K562 (cell line): ENCODE measurements around the gene SSH3. TPM values are rescaled to one million over a fixed set of nuclear protein-coding genes. Genes with fewer than 3 reads are reported as not detected.

ENCODE experiments used
- CC2D1A ChIP-seq: fragments of 450-650 bp; IDR thresholded peaks from 2 replicates; pipeline ENCODE4 v1.6.1; 2017; ENCODE audit warnings: mild to moderate bottlenecking
- CCNT2 ChIP-seq: IDR thresholded peaks from 2 replicates; pipeline ENCODE4 v1.6.1; 2011; ENCODE audit warnings: borderline replicate concordance, low read depth, mild to moderate bottlenecking, moderate library complexity, mixed read lengths, low read length; ENCODE audit not compliant: insufficient read length; ENCODE audit errors: extremely low read depth
- FOXP1 ChIP-seq: sonication (generic); formaldehyde crosslinking; IDR thresholded peaks from 2 replicates; pipeline ENCODE4 v1.8.0; 2022; ENCODE audit warnings: mild to moderate bottlenecking, missing genetic modification reagents
- NFE2L1 ChIP-seq: fragments of 450-650 bp; IDR thresholded peaks from 2 replicates; pipeline ENCODE4 v1.6.1; 2016; ENCODE audit warnings: missing genetic modification characterization, low read depth, mild to moderate bottlenecking, missing compliant biosample characterization, moderate library complexity, borderline replicate concordance
- NRF1 ChIP-seq, 2 experiments: fragments of 450-650 bp; IDR thresholded peaks in 1 of 2; conservative IDR thresholded peaks in 1 of 2; 2 replicates each; pipeline ENCODE4 v1.6.1; 2014; ENCODE audit warnings: mild to moderate bottlenecking in 2 of 2
- TBP ChIP-seq: optimal IDR thresholded peaks from 2 replicates; pipeline ENCODE3; 2011; ENCODE audit warnings: low read depth, low read length, improper control_type of control experiment
- ZBTB11 ChIP-seq, 3 experiments: fragments of 200-800 bp in 1 of 3; fragments of 250-450 bp in 1 of 3; fragments of 450-650 bp in 1 of 3; sonication (Bioruptor Pico) in 1 of 3; sonication (Bioruptor generic) in 1 of 3; formaldehyde crosslinking in 1 of 3; IDR thresholded peaks; 2 replicates each; pipeline versions ENCODE4 v1.6.1 to v1.8.0; 2016 to 2022; ENCODE audit warnings: mild to moderate bottlenecking in 2 of 3, missing genetic modification characterization in 2 of 3, missing compliant biosample characterization in 1 of 3, moderate library complexity in 1 of 3
- polyA plus RNA-seq, 8 experiments: library from polyadenylated mRNA; depleted of rRNA in 4 of 8; stranded (reverse) in 5 of 8; unstranded in 3 of 8; fragments of >200 nt; fragmentation: Nextera tagmentation in 2 of 8; fragmentation: Illumina TruSeq in 1 of 8; extraction: Ambion mirVana in 2 of 8; extraction: Trizol in 1 of 8; gene quantifications; 2 replicates each; pipeline versions ENCODE4 v1.2.1 to v1.2.3, GENCODE V29; 2011 to 2014; ENCODE audit warnings: inconsistent platforms in 1 of 8, missing spikeins in 1 of 8
- total RNA-seq, 7 experiments: library from RNA; depleted of rRNA in 6 of 7; stranded (reverse); fragments of >200 nt in 6 of 7; fragmentation: Illumina TruSeq in 2 of 7; extraction: Trizol in 2 of 7; gene quantifications; 2 replicates each; pipeline versions ENCODE4 v1.2.1 to v1.2.3, GENCODE V29; 2011 to 2021; ENCODE audit warnings: low replicate concordance in 1 of 7
- TF ChIP-seq, protein P1 (sequence below), 2 experiments: fragments of 250-450 bp in 1 of 2; fragments of 450-650 bp in 1 of 2; sonication (Bioruptor Pico) in 1 of 2; IDR thresholded peaks; 2 replicates each; pipeline versions ENCODE4 v1.6.1 to v1.8.0; 2016 to 2021; ENCODE audit warnings: mild to moderate bottlenecking in 2 of 2, moderate library complexity in 2 of 2, missing compliant biosample characterization in 1 of 2, missing genetic modification characterization in 1 of 2
- TF ChIP-seq, protein P2 (sequence below): fragments of 450-650 bp; IDR thresholded peaks from 2 replicates; pipeline ENCODE4 v1.6.1; 2016; ENCODE audit warnings: mild to moderate bottlenecking, moderate library complexity

The SSH3 gene
- total and polyA plus RNA-seq, 9 of the 15 experiments (the other 6 are each of a cell fraction or from before 2014, with no cell fraction given) = 0.07 to 1.0 (median 0.24) TPM; not detected in 3

GRCh38 chr11:67266449-67267187 is 36.7 kb upstream of the SSH3 start, which contains the start of gene GRK2 (continued):
- no peak for TF ChIP-seq ZBTB11 (CRISPR knock-in tag; IDR thresholded peaks at IDR 0.05)
- peak; percentile 33 for TF ChIP-seq TBP
- TF ChIP-seq CC2D1A = no peak
- peak; percentile 5 for TF ChIP-seq CCNT2
- 0 out of 2 replicates have a peak, but pooled peaks have one; percentile 20 for TF ChIP-seq FOXP1 (CRISPR knock-in tag)
- TF ChIP-seq, protein P1, sequence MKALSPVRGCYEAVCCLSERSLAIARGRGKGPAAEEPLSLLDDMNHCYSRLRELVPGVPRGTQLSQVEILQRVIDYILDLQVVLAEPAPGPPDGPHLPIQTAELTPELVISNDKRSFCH (CRISPR knock-in tag; IDR thresholded peaks at IDR 0.05) = no peak
- TF ChIP-seq, protein P1 (tag; IDR thresholded peaks at IDR 0.05) = no peak
- no peak for TF ChIP-seq NFE2L1 (tag)
- TF ChIP-seq, protein P2, sequence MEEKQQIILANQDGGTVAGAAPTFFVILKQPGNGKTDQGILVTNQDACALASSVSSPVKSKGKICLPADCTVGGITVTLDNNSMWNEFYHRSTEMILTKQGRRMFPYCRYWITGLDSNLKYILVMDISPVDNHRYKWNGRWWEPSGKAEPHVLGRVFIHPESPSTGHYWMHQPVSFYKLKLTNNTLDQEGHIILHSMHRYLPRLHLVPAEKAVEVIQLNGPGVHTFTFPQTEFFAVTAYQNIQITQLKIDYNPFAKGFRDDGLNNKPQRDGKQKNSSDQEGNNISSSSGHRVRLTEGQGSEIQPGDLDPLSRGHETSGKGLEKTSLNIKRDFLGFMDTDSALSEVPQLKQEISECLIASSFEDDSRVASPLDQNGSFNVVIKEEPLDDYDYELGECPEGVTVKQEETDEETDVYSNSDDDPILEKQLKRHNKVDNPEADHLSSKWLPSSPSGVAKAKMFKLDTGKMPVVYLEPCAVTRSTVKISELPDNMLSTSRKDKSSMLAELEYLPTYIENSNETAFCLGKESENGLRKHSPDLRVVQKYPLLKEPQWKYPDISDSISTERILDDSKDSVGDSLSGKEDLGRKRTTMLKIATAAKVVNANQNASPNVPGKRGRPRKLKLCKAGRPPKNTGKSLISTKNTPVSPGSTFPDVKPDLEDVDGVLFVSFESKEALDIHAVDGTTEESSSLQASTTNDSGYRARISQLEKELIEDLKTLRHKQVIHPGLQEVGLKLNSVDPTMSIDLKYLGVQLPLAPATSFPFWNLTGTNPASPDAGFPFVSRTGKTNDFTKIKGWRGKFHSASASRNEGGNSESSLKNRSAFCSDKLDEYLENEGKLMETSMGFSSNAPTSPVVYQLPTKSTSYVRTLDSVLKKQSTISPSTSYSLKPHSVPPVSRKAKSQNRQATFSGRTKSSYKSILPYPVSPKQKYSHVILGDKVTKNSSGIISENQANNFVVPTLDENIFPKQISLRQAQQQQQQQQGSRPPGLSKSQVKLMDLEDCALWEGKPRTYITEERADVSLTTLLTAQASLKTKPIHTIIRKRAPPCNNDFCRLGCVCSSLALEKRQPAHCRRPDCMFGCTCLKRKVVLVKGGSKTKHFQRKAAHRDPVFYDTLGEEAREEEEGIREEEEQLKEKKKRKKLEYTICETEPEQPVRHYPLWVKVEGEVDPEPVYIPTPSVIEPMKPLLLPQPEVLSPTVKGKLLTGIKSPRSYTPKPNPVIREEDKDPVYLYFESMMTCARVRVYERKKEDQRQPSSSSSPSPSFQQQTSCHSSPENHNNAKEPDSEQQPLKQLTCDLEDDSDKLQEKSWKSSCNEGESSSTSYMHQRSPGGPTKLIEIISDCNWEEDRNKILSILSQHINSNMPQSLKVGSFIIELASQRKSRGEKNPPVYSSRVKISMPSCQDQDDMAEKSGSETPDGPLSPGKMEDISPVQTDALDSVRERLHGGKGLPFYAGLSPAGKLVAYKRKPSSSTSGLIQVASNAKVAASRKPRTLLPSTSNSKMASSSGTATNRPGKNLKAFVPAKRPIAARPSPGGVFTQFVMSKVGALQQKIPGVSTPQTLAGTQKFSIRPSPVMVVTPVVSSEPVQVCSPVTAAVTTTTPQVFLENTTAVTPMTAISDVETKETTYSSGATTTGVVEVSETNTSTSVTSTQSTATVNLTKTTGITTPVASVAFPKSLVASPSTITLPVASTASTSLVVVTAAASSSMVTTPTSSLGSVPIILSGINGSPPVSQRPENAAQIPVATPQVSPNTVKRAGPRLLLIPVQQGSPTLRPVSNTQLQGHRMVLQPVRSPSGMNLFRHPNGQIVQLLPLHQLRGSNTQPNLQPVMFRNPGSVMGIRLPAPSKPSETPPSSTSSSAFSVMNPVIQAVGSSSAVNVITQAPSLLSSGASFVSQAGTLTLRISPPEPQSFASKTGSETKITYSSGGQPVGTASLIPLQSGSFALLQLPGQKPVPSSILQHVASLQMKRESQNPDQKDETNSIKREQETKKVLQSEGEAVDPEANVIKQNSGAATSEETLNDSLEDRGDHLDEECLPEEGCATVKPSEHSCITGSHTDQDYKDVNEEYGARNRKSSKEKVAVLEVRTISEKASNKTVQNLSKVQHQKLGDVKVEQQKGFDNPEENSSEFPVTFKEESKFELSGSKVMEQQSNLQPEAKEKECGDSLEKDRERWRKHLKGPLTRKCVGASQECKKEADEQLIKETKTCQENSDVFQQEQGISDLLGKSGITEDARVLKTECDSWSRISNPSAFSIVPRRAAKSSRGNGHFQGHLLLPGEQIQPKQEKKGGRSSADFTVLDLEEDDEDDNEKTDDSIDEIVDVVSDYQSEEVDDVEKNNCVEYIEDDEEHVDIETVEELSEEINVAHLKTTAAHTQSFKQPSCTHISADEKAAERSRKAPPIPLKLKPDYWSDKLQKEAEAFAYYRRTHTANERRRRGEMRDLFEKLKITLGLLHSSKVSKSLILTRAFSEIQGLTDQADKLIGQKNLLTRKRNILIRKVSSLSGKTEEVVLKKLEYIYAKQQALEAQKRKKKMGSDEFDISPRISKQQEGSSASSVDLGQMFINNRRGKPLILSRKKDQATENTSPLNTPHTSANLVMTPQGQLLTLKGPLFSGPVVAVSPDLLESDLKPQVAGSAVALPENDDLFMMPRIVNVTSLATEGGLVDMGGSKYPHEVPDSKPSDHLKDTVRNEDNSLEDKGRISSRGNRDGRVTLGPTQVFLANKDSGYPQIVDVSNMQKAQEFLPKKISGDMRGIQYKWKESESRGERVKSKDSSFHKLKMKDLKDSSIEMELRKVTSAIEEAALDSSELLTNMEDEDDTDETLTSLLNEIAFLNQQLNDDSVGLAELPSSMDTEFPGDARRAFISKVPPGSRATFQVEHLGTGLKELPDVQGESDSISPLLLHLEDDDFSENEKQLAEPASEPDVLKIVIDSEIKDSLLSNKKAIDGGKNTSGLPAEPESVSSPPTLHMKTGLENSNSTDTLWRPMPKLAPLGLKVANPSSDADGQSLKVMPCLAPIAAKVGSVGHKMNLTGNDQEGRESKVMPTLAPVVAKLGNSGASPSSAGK = no peak
- no peak for TF ChIP-seq NRF1 (conservative IDR thresholded peaks at IDR 0.05 in 1 of 2, IDR thresholded peaks at IDR 0.05 in 1 of 2)
